GM19351 (cell line): ENCODE measurements around the gene EIF3M.
"Not testable (repeated sequence)": the region's sequence is repeated elsewhere in the genome, so short reads cannot be mapped to it uniquely, and the experiment has no call there.

Experiments
- ATAC-seq: cut with Tn5 transposase; IDR thresholded peaks from one replicate; pipeline ENCODE4 v1.9.1; 2021; ENCODE audit warnings: mild to moderate bottlenecking, moderate library complexity; ENCODE audit not compliant: unreplicated experiment

The EIF3M gene

GRCh38 chr11:32594272-32594671 is 10.6 kb downstream of the EIF3M start:
- ATAC-seq, result no peak

DNA sequence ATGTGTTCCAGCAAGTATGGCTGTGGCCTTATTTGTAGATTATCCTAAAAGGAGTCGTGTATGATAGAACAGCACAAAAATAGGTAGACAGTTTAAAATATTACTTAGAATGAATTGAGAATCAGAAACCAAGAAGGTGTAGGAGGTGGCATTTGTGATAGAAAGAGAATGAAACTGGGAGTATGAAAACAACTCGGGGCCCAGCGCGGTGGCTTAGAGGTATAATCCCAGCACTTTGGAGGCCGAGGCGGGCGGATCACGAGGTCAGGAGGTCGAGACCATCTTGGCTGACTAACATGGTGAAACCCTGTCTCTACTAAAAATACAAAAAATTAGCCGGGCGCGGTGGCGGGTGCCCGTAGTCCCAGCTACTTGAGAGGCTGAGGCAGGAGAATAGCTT is 12.5 kb downstream of the EIF3M start:
- ATAC-seq, result not testable (repeated sequence)

GRCh38 chr11:32597921-32598320 is 14.3 kb downstream of the EIF3M start:
- ATAC-seq, result no peak

GRCh38 chr11:32602657-32603415 is 19.2 kb downstream of the EIF3M start:
- ATAC-seq, result no peak

DNA sequence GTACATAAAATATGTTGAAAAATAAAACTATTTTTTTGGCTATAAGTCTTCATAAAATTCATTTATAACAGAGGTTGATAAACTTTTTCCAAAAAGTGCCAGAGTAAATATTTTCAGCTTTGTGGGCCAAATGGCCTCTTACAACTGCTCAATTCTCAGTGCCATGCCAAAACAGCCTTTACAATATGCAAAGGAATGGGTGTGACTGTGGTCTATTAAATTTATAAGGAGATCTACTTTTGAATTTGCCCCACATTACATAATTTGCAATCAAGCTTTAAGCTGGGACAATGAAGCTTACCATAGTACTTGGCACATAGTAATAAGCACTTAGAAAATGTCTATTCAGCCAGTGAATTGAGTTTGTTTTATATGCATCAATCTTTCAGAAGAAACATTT is 22.6 kb downstream of the EIF3M start:
- no peak for ATAC-seq

- not testable (repeated sequence) for ATAC-seq
Observed at GRCh38 chr11:32608826-32609225, 25.2 kb downstream of the EIF3M start.

DNA sequence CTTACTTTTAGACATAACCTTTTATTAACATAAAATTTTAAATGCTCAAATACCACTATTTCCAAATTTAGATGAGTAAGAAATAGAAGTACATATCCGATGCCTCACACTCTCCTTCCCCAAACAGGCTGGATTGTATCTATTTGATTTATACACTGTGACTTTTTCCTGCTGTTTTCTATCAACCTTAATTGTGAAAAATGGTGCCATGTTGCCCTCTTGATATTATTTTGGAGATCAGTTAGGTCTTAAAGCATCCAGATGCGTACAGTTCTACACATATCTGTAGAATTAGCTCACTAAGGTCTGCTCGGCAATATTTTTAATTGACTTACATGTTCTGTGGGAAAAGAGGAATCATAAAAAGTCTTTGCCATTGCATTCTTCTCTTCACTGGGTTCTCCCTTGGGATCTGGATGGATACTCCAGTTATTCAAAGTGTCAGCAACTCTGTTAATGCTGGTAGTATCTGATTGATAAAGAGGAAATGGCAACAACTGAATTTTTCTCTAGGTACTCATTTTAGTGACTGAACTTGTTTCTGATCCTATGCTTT is 27.2 kb downstream of the EIF3M start:
- no peak for ATAC-seq

DNA sequence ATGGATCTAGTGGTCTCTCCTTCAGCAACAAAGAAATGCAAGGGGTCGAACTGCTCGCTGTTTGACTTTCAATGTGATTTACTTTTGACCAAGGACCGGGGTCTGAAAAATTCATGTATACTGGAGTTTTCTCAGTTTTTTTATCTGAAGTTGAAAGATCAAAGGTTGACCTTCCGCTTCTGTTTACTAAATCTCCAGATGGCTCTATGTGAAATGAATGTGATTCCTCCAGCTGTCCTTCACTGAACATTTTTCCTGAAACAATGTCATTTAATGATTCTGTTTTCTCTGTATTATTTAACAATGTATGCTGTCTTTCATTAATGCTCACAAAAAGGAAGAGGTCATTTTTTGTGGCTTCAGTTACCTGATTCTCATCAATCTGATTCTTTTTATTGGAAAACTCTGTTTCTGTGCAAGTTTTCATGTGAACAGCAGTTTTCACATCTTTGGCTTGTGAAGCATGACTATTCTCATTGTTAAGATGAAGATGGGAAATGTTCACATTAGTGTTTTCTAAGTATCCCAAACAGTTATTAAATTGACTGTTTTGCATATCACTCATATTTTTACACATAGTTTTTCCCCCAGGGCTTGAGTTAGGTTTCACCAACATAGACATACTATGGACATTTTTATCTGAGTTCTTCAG is 30.0 kb downstream of the EIF3M start:
- ATAC-seq, result no peak

DNA sequence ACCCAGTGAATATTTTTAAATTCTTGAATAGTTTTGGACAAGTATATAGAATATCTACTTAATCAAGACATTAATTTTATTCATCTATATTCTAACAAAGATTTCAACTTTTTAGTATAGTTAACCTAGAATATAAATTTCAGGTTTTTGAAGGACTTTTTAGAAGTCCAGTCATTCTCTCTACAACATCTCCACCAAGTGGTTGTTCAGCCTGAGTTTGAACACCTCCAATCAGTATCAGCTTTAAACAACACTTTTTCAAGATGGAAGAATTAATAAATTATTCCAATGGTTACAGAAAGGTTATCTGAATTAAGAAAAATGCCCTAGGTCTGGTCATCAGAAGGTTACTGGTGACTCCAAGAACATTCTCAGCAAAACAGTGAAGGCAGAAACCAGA is 31.8 kb downstream of the EIF3M start:
- ATAC-seq, result no peak

DNA sequence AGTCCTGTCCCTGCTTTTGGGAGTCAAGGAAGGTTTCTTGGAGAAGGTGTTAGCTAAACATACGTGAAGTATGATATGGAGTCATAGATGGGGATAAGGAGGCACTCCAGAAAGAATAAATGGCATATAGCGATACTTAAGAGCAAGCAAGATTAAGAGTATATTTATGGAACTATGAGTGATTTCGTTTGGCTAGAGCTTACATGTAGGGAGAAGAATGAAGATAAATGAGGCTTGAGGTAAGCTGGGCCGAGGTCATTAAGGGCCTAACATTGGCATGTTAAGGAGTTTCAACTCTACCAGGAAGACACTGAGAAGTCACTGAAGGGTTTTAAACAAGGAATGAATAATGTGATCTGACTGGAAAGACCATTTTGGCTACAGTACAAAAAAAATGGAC is 33.3 kb downstream of the EIF3M start:
- no peak for ATAC-seq

DNA sequence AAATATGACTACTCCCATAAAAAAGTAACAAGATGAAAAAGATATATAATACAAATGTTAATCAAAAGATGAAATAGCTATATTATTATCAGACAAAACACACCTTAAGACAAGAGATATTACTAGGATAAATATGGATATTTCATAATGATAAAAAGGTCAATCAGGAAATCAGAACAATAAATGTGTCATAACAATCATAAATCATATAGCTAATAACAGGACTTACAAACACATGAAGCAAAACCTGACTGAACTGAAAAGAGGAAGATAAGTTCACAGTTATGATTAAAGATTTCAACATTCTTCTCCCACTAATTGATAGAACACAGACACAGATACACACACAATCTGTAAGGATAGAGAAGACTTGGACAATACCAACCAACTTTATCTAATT is 47.2 kb downstream of the EIF3M start:
- no peak for ATAC-seq

- ATAC-seq, result no peak
Observed at GRCh38 chr11:32635819-32636218, 52.2 kb downstream of the EIF3M start.

GRCh38 chr11:32641361-32641760 is 57.7 kb downstream of the EIF3M start:
- no peak for ATAC-seq

- ATAC-seq, result no peak
Observed at GRCh38 chr11:32643526-32643925, 59.9 kb downstream of the EIF3M start.
